Stimulated activated naive CD8-positive, alpha-beta T cell treated with anti-CD3 and anti-CD28 coated beads, Interleukin-15, Interleukin-2, amounts not matched to agents 100 U/mL and 50 U/mL, for 24 hours (primary cell): ENCODE data around the gene ZBBX.
"Not testable (repeated sequence)": the region's sequence is repeated elsewhere in the genome, so short reads cannot be mapped to it uniquely, and the experiment has no call there.

Experiments used
- ATAC-seq: fragments of 150-1000 bp; cut with Tn5 transposase; one replicate; pipeline ENCODE4 v1.10.0; 2021
- DNase-seq: peaks from one replicate; pipeline ENCODE4 v3.0.0; 2021

Gene ZBBX

GRCh38 chr3:167380004-167380689, at the start of gene ZBBX:
Gene ZBBX, minus strand, starts transcription at chr3:167380297. Its CDS starts 7,396 bp downstream, at chr3:167372901.
- ATAC-seq: peak; percentile 91

GRCh38 chr3:167426962-167427361, 46.9 kb upstream of the ZBBX start:
- not testable (repeated sequence) for DNase-seq

More at GRCh38 chr3:167380004-167380689, at the start of gene ZBBX:
- peak; percentile 86 for DNase-seq

GRCh38 chr3:167422396-167422795, 42.3 kb upstream of the ZBBX start:
- DNase-seq, ATAC-seq: not testable (repeated sequence)

More at GRCh38 chr3:167426962-167427361, 46.9 kb upstream of the ZBBX start:
- ATAC-seq: not testable (repeated sequence)

GRCh38 chr3:167409611-167410010, 29.5 kb upstream of the ZBBX start:
- ATAC-seq (no peak), DNase-seq (no peak)

- peak; percentile 57 for ATAC-seq
- DNase-seq: no peak
Measured at GRCh38 chr3:167406876-167407492, 26.9 kb upstream of the ZBBX start.

- ATAC-seq (no peak), DNase-seq (no peak)
Measured at GRCh38 chr3:167397826-167398225, 17.7 kb upstream of the ZBBX start.

GRCh38 chr3:167396075-167396474, 16.0 kb upstream of the ZBBX start:
- ATAC-seq: no peak
- DNase-seq: no peak

- ATAC-seq: no peak
- no peak for DNase-seq
Measured at GRCh38 chr3:167394003-167394402, 13.9 kb upstream of the ZBBX start.

- ATAC-seq: no peak
Measured at GRCh38 chr3:167382155-167382554, 2.1 kb upstream of the ZBBX start.

GRCh38 chr3:167375478-167375877, 4.6 kb downstream of the ZBBX start:
- ATAC-seq (no peak), DNase-seq (no peak)

More at GRCh38 chr3:167382155-167382554, 2.1 kb upstream of the ZBBX start:
- no peak for DNase-seq

- DNase-seq (no peak), ATAC-seq (no peak)
Measured at GRCh38 chr3:167372138-167372537, 8.0 kb downstream of the ZBBX start.

- DNase-seq (no peak), ATAC-seq (no peak)
Measured at GRCh38 chr3:167361948-167362347, 18.1 kb downstream of the ZBBX start.

- ATAC-seq: no peak
- DNase-seq: no peak
Measured at GRCh38 chr3:167361306-167361705, 18.8 kb downstream of the ZBBX start.

GRCh38 chr3:167355446-167355845, 24.7 kb downstream of the ZBBX start:
- DNase-seq (no peak), ATAC-seq (no peak)

GRCh38 chr3:167354751-167355150, 25.3 kb downstream of the ZBBX start:
- DNase-seq (no peak), ATAC-seq (no peak)

- no peak for ATAC-seq
- DNase-seq: no peak
Measured at GRCh38 chr3:167350245-167350862, 29.7 kb downstream of the ZBBX start.

GRCh38 chr3:167346171-167346570, 33.9 kb downstream of the ZBBX start:
- ATAC-seq: no peak
- DNase-seq: no peak

GRCh38 chr3:167330993-167331785, 48.9 kb downstream of the ZBBX start:
- ATAC-seq: no peak

GRCh38 chr3:167323572-167323971, 56.5 kb downstream of the ZBBX start:
- ATAC-seq (no peak), DNase-seq (no peak)

More at GRCh38 chr3:167330993-167331785, 48.9 kb downstream of the ZBBX start:
- no peak for DNase-seq

- ATAC-seq: no peak
- no peak for DNase-seq
Measured at GRCh38 chr3:167318996-167319615, 61.0 kb downstream of the ZBBX start.

GRCh38 chr3:167318306-167318705, 61.8 kb downstream of the ZBBX start:
- ATAC-seq: no peak
- DNase-seq: no peak

- DNase-seq (no peak), ATAC-seq (no peak)
Measured at GRCh38 chr3:167306319-167306718, 73.8 kb downstream of the ZBBX start.
